Measurements from ENCODE around the gene EIF3J. TPM values are rescaled to one million over a fixed set of nuclear protein-coding genes. Genes with fewer than 3 reads are reported as not detected.
A peak's percentile ranks its signal among the peaks of the same experiment; 100 is the strongest.

The EIF3J gene, protein sequence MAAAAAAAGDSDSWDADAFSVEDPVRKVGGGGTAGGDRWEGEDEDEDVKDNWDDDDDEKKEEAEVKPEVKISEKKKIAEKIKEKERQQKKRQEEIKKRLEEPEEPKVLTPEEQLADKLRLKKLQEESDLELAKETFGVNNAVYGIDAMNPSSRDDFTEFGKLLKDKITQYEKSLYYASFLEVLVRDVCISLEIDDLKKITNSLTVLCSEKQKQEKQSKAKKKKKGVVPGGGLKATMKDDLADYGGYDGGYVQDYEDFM
- 10 to 100 TPM; 41.6 to 65.0 (median 55.5) TPM for total RNA-seq
- 10 to 100 TPM; 23.9 to 38.8 (median 35.3) TPM for polyA plus RNA-seq
- long read RNA-seq, donor 1, transcript EIF3J-201 (8 exons, 2,569 nt): major isoform, 16 of 25 reads
- long read RNA-seq, donor 1, partial matches to known transcripts: 9 of 25 reads
- long read RNA-seq, donor 1, other reads (novel, unspliced or antisense): 0 of 25 reads
- long read RNA-seq, donor 2, transcript EIF3J-201 (8 exons, 2,569 nt): major isoform, 8 of 22 reads
- long read RNA-seq, donor 2, partial matches to known transcripts: 14 of 22 reads
- long read RNA-seq, donor 2, other reads (novel, unspliced or antisense): 0 of 22 reads

DNA sequence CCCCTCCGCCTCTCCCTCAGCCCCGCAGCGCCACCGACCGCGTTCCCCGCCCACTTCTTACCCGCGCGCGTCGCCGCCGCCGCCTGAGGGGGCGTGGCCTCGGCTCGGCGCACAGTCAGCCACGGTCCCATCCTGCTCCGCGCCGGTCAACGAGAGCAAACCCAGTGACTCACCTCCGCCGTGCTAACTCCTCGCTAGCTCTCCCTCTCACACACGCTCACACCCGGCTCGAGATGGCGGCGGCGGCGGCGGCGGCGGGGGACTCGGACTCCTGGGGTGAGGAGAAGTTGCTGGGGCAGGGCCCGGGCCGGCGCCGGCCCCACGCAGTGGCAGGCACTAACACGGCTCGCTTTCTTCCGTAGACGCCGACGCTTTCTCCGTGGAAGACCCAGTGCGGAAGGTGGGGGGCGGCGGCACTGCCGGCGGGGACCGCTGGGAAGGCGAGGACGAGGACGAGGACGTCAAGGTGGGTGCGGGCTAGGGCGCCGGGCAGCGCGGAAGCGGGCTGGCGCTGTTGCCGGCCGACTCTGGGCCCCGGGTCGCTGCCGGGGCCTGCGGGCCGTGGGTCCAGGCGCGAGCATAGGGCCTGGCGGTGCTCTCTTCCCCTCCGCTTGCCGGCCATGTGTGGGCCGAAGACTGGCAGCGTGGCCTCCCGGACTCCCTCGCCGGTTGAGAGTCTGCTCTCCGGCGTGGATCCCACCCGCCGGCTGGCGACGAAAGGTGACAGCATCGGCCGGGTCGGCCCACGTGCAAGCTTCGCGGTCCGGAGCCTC, at the start of gene EIF3J:
EIF3J (plus strand) TSS at position 186 of the 773 bp plus-strand sequence; CDS start at position 234, 48 bp downstream.
- TF ChIP-seq, protein P1, sequence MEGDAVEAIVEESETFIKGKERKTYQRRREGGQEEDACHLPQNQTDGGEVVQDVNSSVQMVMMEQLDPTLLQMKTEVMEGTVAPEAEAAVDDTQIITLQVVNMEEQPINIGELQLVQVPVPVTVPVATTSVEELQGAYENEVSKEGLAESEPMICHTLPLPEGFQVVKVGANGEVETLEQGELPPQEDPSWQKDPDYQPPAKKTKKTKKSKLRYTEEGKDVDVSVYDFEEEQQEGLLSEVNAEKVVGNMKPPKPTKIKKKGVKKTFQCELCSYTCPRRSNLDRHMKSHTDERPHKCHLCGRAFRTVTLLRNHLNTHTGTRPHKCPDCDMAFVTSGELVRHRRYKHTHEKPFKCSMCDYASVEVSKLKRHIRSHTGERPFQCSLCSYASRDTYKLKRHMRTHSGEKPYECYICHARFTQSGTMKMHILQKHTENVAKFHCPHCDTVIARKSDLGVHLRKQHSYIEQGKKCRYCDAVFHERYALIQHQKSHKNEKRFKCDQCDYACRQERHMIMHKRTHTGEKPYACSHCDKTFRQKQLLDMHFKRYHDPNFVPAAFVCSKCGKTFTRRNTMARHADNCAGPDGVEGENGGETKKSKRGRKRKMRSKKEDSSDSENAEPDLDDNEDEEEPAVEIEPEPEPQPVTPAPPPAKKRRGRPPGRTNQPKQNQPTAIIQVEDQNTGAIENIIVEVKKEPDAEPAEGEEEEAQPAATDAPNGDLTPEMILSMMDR (IDR thresholded peaks at IDR 0.05 in 8 of 11, conservative IDR thresholded peaks at IDR 0.05 in 3 of 11): peak in 1 of 11 experiments; percentile 11
- TF ChIP-seq POLR2AphosphoS5 (IDR thresholded peaks at IDR 0.05): peak; percentile 98 to 99 (median 99)
- peak; percentile 70 to 94 (median 85) for TF ChIP-seq POLR2A (IDR thresholded peaks at IDR 0.05)
- intact Hi-C loops (cut with DNase I; ENCODE audit: low total_unique reads): no loop called here
- H3K4me3 ChIP-seq: peak within 1 kb of the TSS; percentile 73 to 95 (median 88)
- peak; percentile 99 for DNase-seq
- peak within 1 kb of the TSS; percentile 93 to 99 (median 98) for H3K27ac ChIP-seq
- WGBS, 5 donors: 0 to 1% (median 0%) methylated on average over 19 to 96 of the region's 97 CpGs
- H3K9me3 ChIP-seq: no peaks in the 10 kb centered on the region
- H3K36me3 ChIP-seq: peaks cover 0 to 56% (median 2%) of the 10 kb centered on the region in 6 donors
- H3K27me3 ChIP-seq (replicated peaks in 1 of 7): no peaks in the 10 kb centered on the region
- peaks cover 33 to 71% (median 55%) of the 10 kb centered on the region in 6 donors for H3K4me1 ChIP-seq

DNA sequence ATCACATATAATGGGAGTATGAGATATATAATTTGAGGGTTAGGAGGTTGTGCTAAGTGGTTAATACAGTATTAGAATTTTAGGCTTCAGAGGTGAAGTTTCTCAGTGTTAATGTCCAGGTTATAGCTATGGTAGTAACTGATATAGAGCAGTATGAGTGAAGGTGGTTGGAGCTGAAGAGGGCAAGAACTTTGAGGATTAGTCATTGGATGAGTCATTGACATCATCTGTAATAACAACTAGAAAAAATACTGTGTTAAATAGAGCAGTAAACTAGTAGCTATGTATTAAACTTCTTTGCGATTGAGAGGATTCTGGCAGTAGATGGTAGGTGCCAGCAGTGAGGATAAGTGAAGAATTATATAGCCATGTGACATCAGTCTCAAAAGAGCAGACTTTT, 47.5 kb upstream of the EIF3J start:
- WGBS, 5 donors: 85 to 92% (median 88%) methylated on average over 1 of the region's 1 CpG
- no peak for TF ChIP-seq POLR2A (IDR thresholded peaks at IDR 0.05)
- no peak for TF ChIP-seq POLR2AphosphoS5 (IDR thresholded peaks at IDR 0.05)
- TF ChIP-seq, protein P1 (IDR thresholded peaks at IDR 0.05 in 8 of 11, conservative IDR thresholded peaks at IDR 0.05 in 3 of 11): no peak
- Histone ChIP-seq H3K4me3 (no peak overlapping the region), H3K27me3 (replicated peaks in 1 of 7) (no peaks in the 10 kb centered on the region), H3K4me1 (peaks cover 0 to 4% (median 0%) of the 10 kb centered on the region in 6 donors), H3K9me3 (no peaks in the 10 kb centered on the region), H3K36me3 (peaks cover 3 to 100% (median 46%) of the 10 kb centered on the region in 6 donors), H3K27ac (no peak overlapping the region)
- intact Hi-C loops (cut with DNase I; ENCODE audit: low total_unique reads): no loop called here
- no peak for DNase-seq

DNA sequence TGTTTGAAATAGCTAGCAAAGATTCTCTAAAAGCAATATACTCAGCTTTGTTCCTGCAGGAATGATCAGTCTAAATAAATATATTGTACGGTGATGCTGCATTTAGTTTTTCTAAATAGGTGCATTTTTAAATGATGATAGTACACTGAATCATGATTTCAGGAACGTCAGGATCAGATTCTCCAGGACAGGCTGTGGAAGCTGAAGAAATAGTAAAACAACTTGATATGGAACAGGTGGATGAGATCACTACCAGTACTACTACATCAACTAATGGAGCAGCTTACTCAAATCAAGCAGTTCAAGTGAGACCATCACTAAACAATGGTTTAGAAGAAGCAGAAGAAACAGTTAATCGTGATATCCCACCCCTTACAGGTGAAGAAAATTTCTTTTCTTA, 46.3 kb upstream of the EIF3J start:
- no peak overlapping the region for H3K27ac ChIP-seq
- H3K4me3 ChIP-seq: no peak overlapping the region
- no peaks in the 10 kb centered on the region for H3K9me3 ChIP-seq
- no peaks in the 10 kb centered on the region for H3K27me3 ChIP-seq (replicated peaks in 1 of 7)
- intact Hi-C loops (cut with DNase I; ENCODE audit: low total_unique reads): no loop called here
- peaks cover 0 to 4% (median 0%) of the 10 kb centered on the region in 6 donors for H3K4me1 ChIP-seq
- H3K36me3 ChIP-seq: peaks cover 3 to 100% (median 43%) of the 10 kb centered on the region in 6 donors
- DNase-seq: no peak
- TF ChIP-seq POLR2AphosphoS5 (IDR thresholded peaks at IDR 0.05) (no peak), POLR2A (IDR thresholded peaks at IDR 0.05) (no peak)
- TF ChIP-seq, protein P1 (IDR thresholded peaks at IDR 0.05 in 8 of 11, conservative IDR thresholded peaks at IDR 0.05 in 3 of 11): no peak
- 90 to 95% (median 94%) methylated on average over 3 of the region's 3 CpGs for WGBS, 5 donors
